HepG2 (cell line): ENCODE results near the gene LRP1B. TPM values are rescaled to one million over a fixed set of nuclear protein-coding genes. Genes with fewer than 3 reads are reported as not detected.

Experiments used
- ATAC-seq: fragments of 200-7000 bp; cut with Tn5 transposase; 3 replicates; pipeline ENCODE4 v1.9.1; 2020; ENCODE audit warnings: mild to moderate bottlenecking, moderate library complexity
- BruUV-seq: library from RNA; stranded (reverse); fragments of 400-500 nt; replicated peaks from 2 replicates; lab custom pipeline; 2021; lab: Mats Ljungman, UMichigan
- CTCF ChIA-PET: fragments of 300-600 bp; formaldehyde crosslinking; extraction: SDS; loops from one replicate; lab custom pipeline; 2021; ENCODE audit warnings: low total read pairs, inconsistent platforms, low intra/inter-chr PET ratio; lab: Yijun Ruan, JAX
- POLR2A ChIA-PET: fragments of 350-600 bp; sonication (Branson Sonifier 250); formaldehyde crosslinking; loops from one replicate; lab custom pipeline; 2020; ENCODE audit warnings: antibody characterized with exemption, inconsistent platforms; lab: Yijun Ruan, JAX
- DNase-seq: peaks from one replicate; pipeline ENCODE4 v3.0.0-alpha.2; 2015; ENCODE audit warnings: low spot score
- FAIRE-seq: peaks from 3 replicates; lab custom pipeline; 2011; peaks lifted over from hg19 to GRCh38; lab: Jason Lieb, UNC
- H2AFZ ChIP-seq: one replicate; pipeline ENCODE4 v1.6.1; 2011; ENCODE audit warnings: low read length, inconsistent platforms
- H3K27ac ChIP-seq: fragments of 300-600 bp; 3 replicates; pipeline ENCODE4 v1.8.0; 2011; ENCODE audit warnings: mixed run types, mild to moderate bottlenecking, mixed read lengths, low read length, inconsistent platforms; ENCODE audit not compliant: insufficient read depth; ENCODE audit errors: extremely low read length
- H3K27me3 ChIP-seq, 2 experiments: fragments of 200-600 bp in 1 of 2; 2 replicates in 1 of 2; 3 replicates in 1 of 2; pipeline versions ENCODE4 v1.6.0 to v1.8.0; 2011; ENCODE audit warnings: low read length in 2 of 2, mild to moderate bottlenecking in 2 of 2, moderate library complexity in 2 of 2, inconsistent platforms in 1 of 2; ENCODE audit not compliant: insufficient read depth in 2 of 2, control insufficient read depth in 1 of 2
- H3K36me3 ChIP-seq, 2 experiments: fragments of 200-600 bp in 1 of 2; replicated peaks in 1 of 2; 2 replicates in 1 of 2; 3 replicates in 1 of 2; pipeline versions ENCODE4 v1.5.1 to v1.8.0; 2011; ENCODE audit warnings: low read length in 2 of 2, inconsistent platforms in 1 of 2; ENCODE audit not compliant: insufficient read depth in 2 of 2, control insufficient read depth in 1 of 2
- H3K4me1 ChIP-seq: 2 replicates; pipeline ENCODE4 v1.5.1; 2012; ENCODE audit warnings: low read length, inconsistent platforms; ENCODE audit not compliant: insufficient read depth
- H3K4me2 ChIP-seq: 2 replicates; pipeline ENCODE4 v1.6.0; 2011; ENCODE audit warnings: low read depth, low read length, inconsistent platforms
- H3K4me3 ChIP-seq, 3 experiments: fragments of 200-600 bp in 1 of 3; sonication (generic), shearing (Covaris generic) in 1 of 3; replicated peaks in 1 of 3; 2 replicates each; pipeline ENCODE4 v1.5.1; 2011 to 2016; ENCODE audit warnings: low read length in 3 of 3, inconsistent platforms in 2 of 3, low read depth in 2 of 3, mild to moderate bottlenecking in 2 of 3, control low read depth in 1 of 3, mixed read lengths in 1 of 3; ENCODE audit not compliant: insufficient read depth in 1 of 3
- H3K79me2 ChIP-seq: one replicate; pipeline ENCODE4 v1.6.1; 2011; ENCODE audit warnings: low read length, inconsistent platforms; ENCODE audit not compliant: insufficient read depth
- H3K9ac ChIP-seq: 2 replicates; pipeline ENCODE4 v1.6.0; 2011; ENCODE audit warnings: mild to moderate bottlenecking, low read depth, low read length, inconsistent platforms; ENCODE audit not compliant: insufficient read depth
- H3K9me3 ChIP-seq: 2 replicates; pipeline ENCODE4 v1.5.1; 2012; ENCODE audit warnings: mild to moderate bottlenecking, low read length
- H4K20me1 ChIP-seq: 2 replicates; pipeline ENCODE4 v1.6.0; 2011; ENCODE audit warnings: inconsistent platforms, mild to moderate bottlenecking, low read length, moderate library complexity; ENCODE audit not compliant: insufficient read depth
- GABPB1 ChIP-seq: IDR thresholded peaks from 2 replicates; pipeline ENCODE4 v1.6.1; 2016; ENCODE audit warnings: mild to moderate bottlenecking, missing genetic modification reagents, moderate library complexity, missing compliant biosample characterization
- GATAD1 ChIP-seq: IDR thresholded peaks from 2 replicates; pipeline ENCODE4 v1.6.1; 2016; ENCODE audit warnings: missing genetic modification reagents, missing compliant biosample characterization
- ZNF451 ChIP-seq: sonication (generic); formaldehyde crosslinking; IDR thresholded peaks from 2 replicates; pipeline ENCODE4 v1.5.0; 2020; ENCODE audit warnings: mild to moderate bottlenecking, missing genetic modification reagents
- ZNF720 ChIP-seq: sonication (generic); formaldehyde crosslinking; IDR thresholded peaks from 2 replicates; pipeline ENCODE4 v1.4.0; 2020; ENCODE audit warnings: missing genetic modification reagents
- WGBS: methylation state at CpG from one replicate; pipeline ENCODE4 v1.1.6; 2017; ENCODE audit warnings: low lambda C conversion rate; 5-methylcytosine and 5-hydroxymethylcytosine counted together
- in situ Hi-C: cut with HindIII; loops from 2 replicates; pipeline ENCODE4 v1.10.0; 2017; ENCODE audit warnings: low pct_unique_long_range_greater_than_20kb; ENCODE audit not compliant: extremely low pct_ligation_motif_present
- intact Hi-C: fragments of 100-400 bp; cut with micrococcal nuclease; formaldehyde crosslinking; loops from one replicate; pipeline ENCODE4 v1.10.0; 2022; ENCODE audit not compliant: unreplicated experiment
- polyA plus RNA-seq, 8 experiments: library from polyadenylated mRNA; depleted of rRNA in 3 of 8; stranded (reverse) in 7 of 8; unstranded in 1 of 8; fragments of >200 nt; fragmentation: Illumina TruSeq in 4 of 8; extraction: Trizol in 4 of 8; gene quantifications; 2 replicates each; pipeline versions ENCODE4 v1.2.1 to v1.2.3, GENCODE V29; 2011 to 2016; ENCODE audit warnings: low read depth in 4 of 8, missing spikeins in 1 of 8, mixed read lengths in 1 of 8; ENCODE audit not compliant: insufficient read depth in 1 of 8
- total RNA-seq, 5 experiments: library from RNA; depleted of rRNA; stranded (reverse); fragments of >200 nt; fragmentation: Illumina TruSeq; extraction: Trizol; gene quantifications; 2 replicates each; pipeline ENCODE4 v1.2.3, GENCODE V29; 2016; ENCODE audit warnings: low read depth in 1 of 5
- TF ChIP-seq, protein P1 (sequence below): sonication (generic); formaldehyde crosslinking; IDR thresholded peaks from 2 replicates; pipeline ENCODE4 v1.5.0; 2020; ENCODE audit warnings: mild to moderate bottlenecking, missing genetic modification reagents, borderline replicate concordance

The LRP1B gene
- total and polyA plus RNA-seq, 2 of the 13 experiments (the other 11 are each of a cell fraction or from before 2014, with no cell fraction given): 0.04 TPM; not detected in 1

DNA sequence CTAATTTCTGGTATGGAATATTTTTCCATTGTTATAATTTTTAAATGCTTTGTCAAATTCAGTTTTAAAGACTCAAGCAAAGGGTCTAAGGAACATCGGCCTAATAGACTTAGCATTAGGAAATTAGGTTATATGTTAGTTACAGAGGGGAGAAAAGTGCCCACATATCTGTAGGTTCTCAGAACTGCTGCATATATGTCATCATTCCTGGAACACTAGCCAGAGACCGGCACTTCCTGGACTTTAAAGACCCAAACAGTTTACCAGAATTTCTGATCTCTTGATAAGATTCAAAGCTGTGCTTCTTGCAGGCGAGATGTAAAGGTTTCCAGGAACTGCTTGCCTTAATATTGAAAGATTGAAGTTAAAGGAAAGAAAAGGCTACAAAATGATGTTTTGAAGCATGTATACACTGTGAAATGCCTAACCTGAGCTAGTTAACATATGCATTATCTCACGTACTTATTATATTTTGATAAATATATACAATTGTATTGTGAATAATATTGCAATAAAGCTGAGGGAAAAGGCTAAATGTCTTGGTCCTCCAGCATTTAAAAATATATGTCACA, 993.6 kb downstream of the LRP1B start:
- H3K4me3 ChIP-seq: no peak overlapping the region
- WGBS: 8% methylated on average over 4 of the region's 4 CpGs
- no peak overlapping the region for H2AFZ ChIP-seq
- H3K27ac ChIP-seq: no peak overlapping the region
- H3K27me3 ChIP-seq: no peaks in the 10 kb centered on the region
- H4K20me1 ChIP-seq: no peaks in the 10 kb centered on the region
- H3K4me2 ChIP-seq: no peak overlapping the region
- DNase-seq: no peak
- no peak for FAIRE-seq
- ChIA-PET CTCF (no interaction called here), POLR2A (no interaction called here)
- no peak overlapping the region for H3K9ac ChIP-seq
- intact Hi-C loops: no loop called here
- BruUV-seq: no TSS peak
- no peaks in the 10 kb centered on the region for H3K9me3 ChIP-seq
- no peaks in the 10 kb centered on the region for H3K36me3 ChIP-seq
- no peaks in the 10 kb centered on the region for H3K79me2 ChIP-seq
- no peaks in the 10 kb centered on the region for H3K4me1 ChIP-seq
- in situ Hi-C loops: no loop called here
- ATAC-seq: no peak
- TF ChIP-seq GABPB1 (CRISPR knock-in tag): no peak

DNA sequence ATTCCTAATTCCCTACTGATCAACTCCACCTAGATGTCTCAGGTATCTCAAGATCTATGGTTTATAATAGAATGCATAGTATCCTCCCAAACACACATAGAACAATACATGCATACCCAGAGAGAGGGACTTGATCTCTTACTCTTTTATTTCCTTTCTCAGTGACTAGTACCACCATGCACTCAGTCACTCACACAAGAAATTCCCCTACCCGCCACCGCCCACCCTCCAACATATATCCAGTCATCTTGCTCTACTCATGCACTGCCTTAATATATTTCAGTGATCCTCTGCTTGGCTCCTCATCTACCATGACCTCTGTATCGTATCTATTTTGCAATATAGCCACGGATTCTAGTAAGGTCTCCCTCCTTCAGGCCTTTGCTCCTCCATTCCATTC, 996.9 kb downstream of the LRP1B start:
- Histone ChIP-seq H2AFZ (no peak overlapping the region), H3K79me2 (no peaks in the 10 kb centered on the region), H3K4me3 (no peak overlapping the region), H3K4me2 (no peak overlapping the region), H3K9ac (no peak overlapping the region), H3K4me1 (no peaks in the 10 kb centered on the region), H4K20me1 (no peaks in the 10 kb centered on the region), H3K27ac (no peak overlapping the region), H3K27me3 (no peaks in the 10 kb centered on the region), H3K9me3 (no peaks in the 10 kb centered on the region), H3K36me3 (no peaks in the 10 kb centered on the region)
- no peak for TF ChIP-seq GATAD1 (CRISPR knock-in tag)
- no peak for TF ChIP-seq ZNF720 (CRISPR knock-in tag)
- TF ChIP-seq, protein P1, sequence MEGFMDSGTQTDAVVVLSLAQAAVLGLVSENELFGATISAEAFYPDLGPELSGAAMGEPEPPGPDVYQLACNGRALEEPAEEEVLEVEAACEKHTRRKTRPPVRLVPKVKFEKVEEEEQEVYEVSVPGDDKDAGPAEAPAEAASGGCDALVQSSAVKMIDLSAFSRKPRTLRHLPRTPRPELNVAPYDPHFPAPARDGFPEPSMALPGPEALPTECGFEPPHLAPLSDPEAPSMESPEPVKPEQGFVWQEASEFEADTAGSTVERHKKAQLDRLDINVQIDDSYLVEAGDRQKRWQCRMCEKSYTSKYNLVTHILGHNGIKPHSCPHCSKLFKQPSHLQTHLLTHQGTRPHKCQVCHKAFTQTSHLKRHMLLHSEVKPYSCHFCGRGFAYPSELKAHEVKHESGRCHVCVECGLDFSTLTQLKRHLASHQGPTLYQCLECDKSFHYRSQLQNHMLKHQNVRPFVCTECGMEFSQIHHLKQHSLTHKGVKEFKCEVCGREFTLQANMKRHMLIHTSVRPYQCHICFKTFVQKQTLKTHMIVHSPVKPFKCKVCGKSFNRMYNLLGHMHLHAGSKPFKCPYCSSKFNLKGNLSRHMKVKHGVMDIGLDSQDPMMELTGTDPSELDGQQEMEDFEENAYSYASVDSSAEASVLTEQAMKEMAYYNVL (CRISPR knock-in tag): no peak
- TF ChIP-seq ZNF451 (CRISPR knock-in tag): no peak
- ChIA-PET POLR2A (no interaction called here), CTCF (no interaction called here)
- in situ Hi-C loops (no loop called here), intact Hi-C loops (no loop called here)
- ATAC-seq (no peak), FAIRE-seq (no peak), DNase-seq (no peak)
- WGBS: 4% methylated on average over 4 of the region's 4 CpGs
- no TSS peak for BruUV-seq
